Stimulated activated CD4-positive, alpha-beta T cell treated with anti-CD3 and anti-CD28 coated beads, Interleukin-15, amount 100 ng/mL, for 48 hours (primary cell): Measurements from ENCODE around the gene COX14.
A peak's percentile ranks its signal among the peaks of the same experiment; 100 is the strongest.
"Not testable (repeated sequence)": the region's sequence is repeated elsewhere in the genome, so short reads cannot be mapped to it uniquely, and the experiment has no call there.

Experiments
- DNase-seq, 2 donors: peaks; one replicate each; pipeline ENCODE4 v3.0.0-alpha.2; 2020; ENCODE audit warnings: low read depth in 2 of 2

Gene COX14

GRCh38 chr12:50111693-50112455 lies at the start of gene COX14:
COX14 (plus strand) TSS chr12:50112236; CDS start chr12:50120044, 7,808 bp downstream.
- peak; percentile 97 to 98 for DNase-seq

GRCh38 chr12:50062728-50063460 lies 49.1 kb upstream of the COX14 start:
- DNase-seq: no peak

DNA sequence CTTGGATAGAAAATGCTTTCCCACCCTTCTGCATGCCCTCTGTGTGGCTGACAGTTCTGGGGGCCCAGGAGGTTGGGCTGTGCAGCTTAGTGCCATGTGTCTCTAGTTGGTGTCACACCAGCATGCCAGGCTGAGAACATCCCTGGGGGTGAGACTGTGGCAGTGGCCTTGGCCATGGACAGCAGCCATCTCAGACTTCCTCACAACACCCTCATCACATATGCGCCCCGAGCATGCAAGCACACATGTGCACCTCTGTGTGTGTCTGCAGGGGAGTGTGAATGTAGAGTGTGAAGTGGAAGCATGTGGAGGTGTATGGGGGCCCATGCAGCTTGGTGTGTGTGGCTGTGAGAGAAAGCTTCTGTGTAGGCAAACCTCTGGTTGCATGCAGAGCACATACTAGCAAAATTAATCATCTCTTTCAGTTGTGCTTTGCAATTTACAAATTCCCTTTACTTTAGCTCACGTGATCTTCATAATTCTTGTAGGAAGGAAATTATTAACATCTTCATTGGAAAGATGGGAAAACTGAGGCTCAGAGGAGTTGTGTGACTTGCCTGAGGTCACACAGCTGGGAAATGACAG lies 46.2 kb upstream of the COX14 start:
- DNase-seq: no peak

DNA sequence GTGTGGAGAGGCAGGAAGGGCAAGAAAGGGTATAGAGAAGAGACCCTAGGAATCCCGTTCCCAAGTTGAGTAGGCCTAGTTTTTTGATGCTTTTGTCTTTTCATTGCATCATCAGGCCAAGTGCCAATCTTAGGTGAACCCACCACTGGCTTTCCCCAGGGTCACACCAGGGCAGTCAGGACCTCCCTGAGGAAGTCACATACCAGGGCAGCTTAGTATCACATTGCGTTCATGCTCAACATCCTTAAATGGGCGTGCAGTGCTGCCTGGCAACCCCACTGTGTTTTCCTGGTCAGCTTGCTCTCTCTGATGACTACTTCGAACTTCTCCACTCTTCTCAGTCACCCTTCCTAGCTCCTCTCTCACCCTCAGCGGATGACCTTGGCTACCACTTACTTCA lies 45.6 kb upstream of the COX14 start:
- no peak for DNase-seq

DNA sequence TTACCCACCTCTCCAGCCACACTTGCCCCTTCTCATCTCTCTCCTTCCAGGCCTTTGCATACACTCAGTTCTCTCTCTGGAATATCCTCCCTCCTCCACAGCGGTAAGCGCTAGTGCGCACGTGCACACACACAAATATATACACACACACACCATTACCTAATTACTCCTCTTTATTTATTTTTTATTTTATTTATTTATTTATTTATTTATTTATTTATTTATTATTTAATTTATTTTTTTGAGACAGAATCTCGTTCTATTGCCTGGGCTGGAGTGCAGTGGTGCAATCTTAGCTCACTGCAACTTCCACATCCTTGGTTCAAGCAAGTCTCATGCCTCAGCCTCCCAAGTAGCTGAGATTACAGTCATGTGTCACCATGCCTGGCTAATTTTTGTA lies 43.0 kb upstream of the COX14 start:
- DNase-seq: no peak

DNA sequence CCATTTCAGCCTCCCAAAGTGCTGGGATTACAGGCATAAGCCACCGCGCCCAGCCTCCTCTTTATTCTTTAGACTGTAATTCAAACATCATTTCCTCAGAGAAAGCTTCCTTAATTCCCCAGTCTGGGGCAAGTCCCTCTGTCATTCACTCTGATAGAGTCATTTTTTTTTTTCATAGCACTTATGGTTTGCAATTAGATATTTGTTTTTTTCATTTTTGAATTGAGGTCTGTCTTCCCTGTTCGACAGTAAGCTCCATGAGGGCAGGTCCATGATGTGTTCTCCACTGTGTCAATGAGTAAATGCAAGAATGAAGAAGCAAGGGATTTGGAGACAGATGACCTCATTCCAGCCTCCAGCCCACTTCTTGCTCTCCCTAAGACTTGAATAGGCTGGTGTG lies 42.5 kb upstream of the COX14 start:
- no peak for DNase-seq

DNA sequence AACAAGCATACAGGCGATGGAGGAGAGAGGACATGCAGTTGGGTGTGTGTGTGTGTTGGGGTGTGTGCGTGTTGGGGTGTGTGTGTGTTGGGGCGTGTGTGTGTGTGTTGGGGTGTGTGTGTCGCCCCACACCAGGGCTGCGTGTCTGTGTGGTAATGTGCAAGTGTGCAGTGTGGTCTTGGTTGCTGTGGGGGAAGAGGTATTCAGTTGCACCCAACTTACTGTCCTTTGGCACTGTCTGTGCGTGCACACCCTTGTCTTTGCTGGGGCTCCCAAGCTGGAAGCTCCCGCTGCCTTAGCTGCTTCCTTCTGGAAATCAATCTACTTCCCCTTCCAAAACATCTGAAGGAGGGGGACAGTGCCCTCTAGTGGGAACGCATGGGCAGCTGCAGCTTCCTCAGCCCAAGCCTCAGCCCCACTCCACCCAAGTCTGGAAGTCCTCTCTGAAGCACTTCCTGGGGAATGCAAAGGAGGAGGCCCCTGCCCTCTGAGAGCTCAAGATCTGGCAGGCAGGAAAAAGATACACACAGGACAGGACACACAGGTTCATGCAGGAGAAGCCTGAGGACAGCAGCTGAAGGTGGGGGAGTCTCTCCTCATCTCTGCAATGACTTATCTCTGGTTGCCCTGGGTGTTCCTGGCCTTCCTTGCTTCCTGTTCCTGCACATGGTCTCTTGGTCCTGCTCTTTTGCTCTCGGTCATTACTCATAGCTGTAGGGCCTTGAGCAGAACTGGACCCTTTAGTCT lies 41.5 kb upstream of the COX14 start:
- peak; percentile 36 to 57 for DNase-seq

DNA sequence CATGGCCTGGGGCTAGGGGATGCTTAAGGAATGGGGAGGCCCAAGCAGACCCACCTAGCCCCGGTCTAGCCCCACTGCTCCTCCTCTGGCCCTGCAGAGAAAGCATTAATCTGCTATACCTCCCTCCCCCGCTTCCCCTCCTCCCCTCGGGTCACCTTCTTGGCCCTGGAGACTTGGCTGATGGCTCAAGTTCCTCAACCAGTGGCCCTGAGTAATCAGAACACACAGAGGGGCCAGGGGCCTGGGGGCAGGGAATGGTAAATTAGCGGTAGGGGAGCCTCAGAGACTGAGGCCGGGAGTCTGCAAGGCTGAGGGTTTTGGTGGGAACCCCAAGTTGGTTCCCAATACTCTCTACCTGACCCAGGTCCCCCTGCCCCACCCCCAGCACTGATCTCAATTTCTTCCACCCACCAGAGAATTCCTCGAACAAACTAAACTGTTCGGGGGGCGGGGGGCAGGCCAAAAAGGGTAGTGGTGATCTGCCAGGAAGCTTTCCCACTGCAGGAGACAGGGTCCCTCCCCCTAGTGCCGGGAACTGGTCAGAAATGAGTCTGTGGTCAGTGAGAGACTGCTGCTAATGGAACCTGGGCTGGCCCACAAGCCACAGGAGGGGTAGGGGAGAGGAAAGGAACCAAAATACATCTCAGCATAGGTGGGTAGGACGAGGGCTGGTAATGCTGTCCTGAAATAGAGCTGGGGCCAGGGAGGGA lies 39.7 kb upstream of the COX14 start:
- DNase-seq: no peak

DNA sequence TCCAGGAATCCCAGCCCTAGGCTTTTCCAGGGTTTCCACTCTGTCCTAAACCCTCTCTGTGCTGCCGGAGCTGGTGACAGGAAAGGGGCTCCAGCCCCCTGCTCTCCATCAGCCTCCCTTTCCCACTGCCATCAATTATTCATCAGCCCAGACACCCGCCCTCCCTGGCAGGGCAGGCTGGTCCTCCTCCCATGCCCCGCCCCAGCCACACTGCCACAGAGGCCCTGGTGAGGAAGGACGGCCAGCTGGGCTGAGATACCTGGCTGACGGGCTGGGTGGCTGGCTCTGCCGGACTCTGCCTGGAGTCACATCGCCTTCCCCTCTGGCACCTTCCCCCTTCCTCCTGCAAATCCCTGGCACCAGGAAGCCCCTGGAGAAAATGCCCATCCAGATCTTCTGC lies 38.8 kb upstream of the COX14 start:
- no peak for DNase-seq

- no peak for DNase-seq
These were observed 38.3 kb upstream of the COX14 start for GRCh38 chr12:50073712-50074111.

DNA sequence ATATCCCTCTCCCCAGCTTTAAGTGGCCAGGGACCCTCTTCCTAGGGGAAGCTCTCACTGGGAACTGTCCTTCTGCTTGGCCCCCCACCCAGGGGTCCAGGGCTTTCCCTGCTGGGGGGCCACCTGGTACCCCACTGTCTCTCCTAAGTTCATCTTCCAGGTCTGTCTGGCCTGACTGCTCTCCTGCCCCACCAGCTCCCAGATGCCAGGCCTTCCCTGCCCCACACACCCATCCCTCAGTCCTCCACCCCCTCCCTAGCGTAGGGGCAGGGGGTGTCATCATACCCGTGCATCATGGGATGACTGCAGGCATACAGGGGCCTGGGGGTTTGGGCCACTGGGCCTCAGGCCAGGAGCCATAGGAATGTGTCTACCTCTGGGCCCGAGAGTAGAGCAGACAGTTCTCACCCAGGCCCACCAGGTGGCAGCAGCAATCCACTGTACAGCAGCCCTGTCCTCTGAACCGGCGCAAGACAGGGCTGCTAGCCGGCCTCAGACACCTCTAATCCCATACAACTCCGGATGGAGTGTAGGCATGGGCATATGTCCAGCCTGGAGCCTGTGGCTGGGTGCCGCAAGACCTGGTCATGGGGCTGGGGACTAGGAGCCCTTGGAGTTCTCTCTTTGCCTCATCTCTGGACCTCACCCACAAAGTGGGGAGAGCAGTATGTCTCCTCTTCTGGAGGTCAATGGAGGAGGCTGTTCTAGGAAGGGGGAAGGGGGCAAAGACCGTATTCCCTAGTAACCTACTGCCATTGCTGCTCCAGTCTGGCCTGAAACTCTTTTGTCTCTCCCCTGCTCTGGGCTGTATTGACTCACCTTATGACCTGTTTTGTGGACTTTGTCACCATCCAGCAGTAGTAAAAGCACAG lies 36.9 kb upstream of the COX14 start:
- peak; percentile 53 to 76 for DNase-seq

DNA sequence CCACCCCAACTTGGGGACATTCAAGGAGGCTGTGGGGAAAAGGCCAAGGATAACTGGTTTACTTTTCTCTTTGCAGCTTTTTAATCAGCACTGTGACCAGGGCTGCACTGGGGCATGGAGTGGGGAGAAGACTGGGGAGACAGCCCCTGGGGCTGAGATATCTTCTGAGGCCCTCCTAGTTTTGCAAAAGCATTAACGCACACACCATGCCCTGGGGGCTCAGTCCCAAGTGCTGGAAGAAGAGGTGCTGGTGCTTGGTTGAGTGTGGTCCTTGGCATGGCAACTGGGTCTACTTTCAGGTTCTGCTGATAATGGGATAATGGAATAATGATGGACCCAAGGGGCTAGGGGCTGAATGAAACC lies 36.2 kb upstream of the COX14 start:
- DNase-seq: no peak

GRCh38 chr12:50077099-50077498 lies 34.9 kb upstream of the COX14 start:
- no peak for DNase-seq

DNA sequence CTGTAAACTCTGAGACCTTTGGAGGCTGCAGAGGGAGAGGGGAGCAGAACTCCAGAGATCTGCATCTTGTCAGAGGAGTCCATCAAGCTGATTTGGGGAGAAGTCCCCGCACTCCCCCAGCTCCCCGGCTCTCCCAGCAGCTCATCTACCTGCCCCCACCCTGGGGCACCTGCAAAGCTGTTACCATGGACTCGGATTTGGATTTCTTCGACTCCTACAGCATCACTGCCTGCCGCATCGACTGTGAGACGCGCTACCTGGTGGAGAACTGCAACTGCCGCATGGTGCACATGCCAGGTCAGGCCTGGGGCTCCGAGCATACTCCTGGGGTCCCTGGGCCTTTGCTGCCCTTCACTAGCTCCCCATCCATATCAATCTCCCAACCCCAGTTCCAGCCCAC lies 33.8 kb upstream of the COX14 start:
- DNase-seq: no peak

DNA sequence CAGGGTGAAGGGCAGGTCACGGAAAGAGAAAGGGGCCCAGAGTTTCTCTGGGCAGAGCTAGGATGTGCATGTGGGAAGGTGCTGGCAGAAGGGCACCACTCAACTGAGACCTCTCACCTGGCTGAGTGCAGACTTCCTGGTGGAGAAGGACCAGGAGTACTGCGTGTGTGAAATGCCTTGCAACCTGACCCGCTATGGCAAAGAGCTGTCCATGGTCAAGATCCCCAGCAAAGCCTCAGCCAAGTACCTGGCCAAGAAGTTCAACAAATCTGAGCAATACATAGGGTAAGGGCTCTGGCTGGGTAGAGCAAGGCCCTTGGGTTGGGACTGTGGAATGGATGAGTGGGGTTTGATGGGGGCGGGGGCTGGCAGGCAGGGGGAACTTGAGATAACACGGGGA lies 32.3 kb upstream of the COX14 start:
- no peak for DNase-seq

GRCh38 chr12:50081096-50081808 lies 30.8 kb upstream of the COX14 start:
- DNase-seq: no peak

- no peak for DNase-seq
These were observed 29.4 kb upstream of the COX14 start for GRCh38 chr12:50082644-50083043.

- no peak for DNase-seq
These were observed 28.7 kb upstream of the COX14 start for GRCh38 chr12:50083301-50083700.

- DNase-seq: not testable (repeated sequence)
These were observed 27.6 kb upstream of the COX14 start for GRCh38 chr12:50084409-50084774.
